Midbrain (tissue), 1 donor: Measurements from ENCODE around the gene MAPK12.

Source experiments
- DNase-seq: peaks from one replicate; lab custom pipeline; 2025; lab: John Stamatoyannopoulos, UW

MAPK12 gene

GRCh38 chr22:50261615-50262459, at the start of gene MAPK12:
MAPK12 (minus strand) TSS chr22:50261683; CDS start chr22:50261509, 174 bp downstream.
- no peak for DNase-seq

GRCh38 chr22:50310949-50311444, 49.5 kb upstream of the MAPK12 start:
- DNase-seq, result no peak

GRCh38 chr22:50310031-50310722, 48.7 kb upstream of the MAPK12 start:
- DNase-seq, result no peak

GRCh38 chr22:50309601-50309991, 48.1 kb upstream of the MAPK12 start:
- DNase-seq, result no peak

GRCh38 chr22:50308986-50309600, 47.6 kb upstream of the MAPK12 start:
- DNase-seq, result no peak

GRCh38 chr22:50308597-50308935, 47.1 kb upstream of the MAPK12 start:
- DNase-seq, result peak; percentile 44

GRCh38 chr22:50307890-50308596, 46.6 kb upstream of the MAPK12 start:
- no peak for DNase-seq

GRCh38 chr22:50306753-50307749, 45.6 kb upstream of the MAPK12 start, which contains the start of gene PLXNB2:
PLXNB2 (minus strand) TSS chr22:50307646; CDS start chr22:50290584, 17,062 bp downstream.
- peak; percentile 87 for DNase-seq

- peak; percentile 49 for DNase-seq
Measured at GRCh38 chr22:50305923-50306566, 44.6 kb upstream of the MAPK12 start.

- no peak for DNase-seq
Measured at GRCh38 chr22:50305393-50305922, 44.0 kb upstream of the MAPK12 start.

- DNase-seq, result peak; percentile 58
Measured at GRCh38 chr22:50304528-50305392, 43.3 kb upstream of the MAPK12 start.

- peak; percentile 50 for DNase-seq
Measured at GRCh38 chr22:50303848-50304527, 42.5 kb upstream of the MAPK12 start.

GRCh38 chr22:50303515-50303847, 42.0 kb upstream of the MAPK12 start:
- DNase-seq, result no peak

- no peak for DNase-seq
Measured at GRCh38 chr22:50302564-50302963, 41.1 kb upstream of the MAPK12 start.

- DNase-seq, result no peak
Measured at GRCh38 chr22:50302041-50302541, 40.6 kb upstream of the MAPK12 start.

- DNase-seq, result no peak
Measured at GRCh38 chr22:50301581-50301991, 40.1 kb upstream of the MAPK12 start.

- DNase-seq, result no peak
Measured at GRCh38 chr22:50300620-50301257, 39.3 kb upstream of the MAPK12 start.
